ENCODE measurements around the gene M1AP.

Gene M1AP

DNA sequence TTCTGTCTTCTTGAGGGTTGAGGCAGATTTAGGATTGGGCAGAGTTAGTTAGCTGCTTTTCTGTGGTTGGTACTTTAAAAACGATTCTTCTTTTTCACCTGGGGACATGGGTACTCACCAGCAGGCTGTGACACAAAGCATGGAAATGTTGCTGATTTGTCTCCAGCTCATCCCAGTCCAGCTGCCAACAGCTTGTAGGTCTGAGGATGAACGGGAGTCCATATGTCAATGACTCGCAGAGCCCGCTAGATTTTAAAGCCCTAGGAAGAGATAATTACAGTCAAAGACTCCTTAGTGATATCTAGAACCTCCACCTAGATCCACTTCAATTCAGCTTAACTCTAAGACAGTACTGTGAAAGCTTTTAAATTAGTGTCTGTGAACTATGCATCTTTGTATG lies 72.8 kb downstream of the M1AP start:
- TF ChIP-seq, protein P1, sequence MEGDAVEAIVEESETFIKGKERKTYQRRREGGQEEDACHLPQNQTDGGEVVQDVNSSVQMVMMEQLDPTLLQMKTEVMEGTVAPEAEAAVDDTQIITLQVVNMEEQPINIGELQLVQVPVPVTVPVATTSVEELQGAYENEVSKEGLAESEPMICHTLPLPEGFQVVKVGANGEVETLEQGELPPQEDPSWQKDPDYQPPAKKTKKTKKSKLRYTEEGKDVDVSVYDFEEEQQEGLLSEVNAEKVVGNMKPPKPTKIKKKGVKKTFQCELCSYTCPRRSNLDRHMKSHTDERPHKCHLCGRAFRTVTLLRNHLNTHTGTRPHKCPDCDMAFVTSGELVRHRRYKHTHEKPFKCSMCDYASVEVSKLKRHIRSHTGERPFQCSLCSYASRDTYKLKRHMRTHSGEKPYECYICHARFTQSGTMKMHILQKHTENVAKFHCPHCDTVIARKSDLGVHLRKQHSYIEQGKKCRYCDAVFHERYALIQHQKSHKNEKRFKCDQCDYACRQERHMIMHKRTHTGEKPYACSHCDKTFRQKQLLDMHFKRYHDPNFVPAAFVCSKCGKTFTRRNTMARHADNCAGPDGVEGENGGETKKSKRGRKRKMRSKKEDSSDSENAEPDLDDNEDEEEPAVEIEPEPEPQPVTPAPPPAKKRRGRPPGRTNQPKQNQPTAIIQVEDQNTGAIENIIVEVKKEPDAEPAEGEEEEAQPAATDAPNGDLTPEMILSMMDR (IDR thresholded peaks at IDR 0.05; ENCODE audit: low read depth, low read length), result no peak
- DNase-seq (ENCODE audit: extremely low read depth, low read depth), result no peak

DNA sequence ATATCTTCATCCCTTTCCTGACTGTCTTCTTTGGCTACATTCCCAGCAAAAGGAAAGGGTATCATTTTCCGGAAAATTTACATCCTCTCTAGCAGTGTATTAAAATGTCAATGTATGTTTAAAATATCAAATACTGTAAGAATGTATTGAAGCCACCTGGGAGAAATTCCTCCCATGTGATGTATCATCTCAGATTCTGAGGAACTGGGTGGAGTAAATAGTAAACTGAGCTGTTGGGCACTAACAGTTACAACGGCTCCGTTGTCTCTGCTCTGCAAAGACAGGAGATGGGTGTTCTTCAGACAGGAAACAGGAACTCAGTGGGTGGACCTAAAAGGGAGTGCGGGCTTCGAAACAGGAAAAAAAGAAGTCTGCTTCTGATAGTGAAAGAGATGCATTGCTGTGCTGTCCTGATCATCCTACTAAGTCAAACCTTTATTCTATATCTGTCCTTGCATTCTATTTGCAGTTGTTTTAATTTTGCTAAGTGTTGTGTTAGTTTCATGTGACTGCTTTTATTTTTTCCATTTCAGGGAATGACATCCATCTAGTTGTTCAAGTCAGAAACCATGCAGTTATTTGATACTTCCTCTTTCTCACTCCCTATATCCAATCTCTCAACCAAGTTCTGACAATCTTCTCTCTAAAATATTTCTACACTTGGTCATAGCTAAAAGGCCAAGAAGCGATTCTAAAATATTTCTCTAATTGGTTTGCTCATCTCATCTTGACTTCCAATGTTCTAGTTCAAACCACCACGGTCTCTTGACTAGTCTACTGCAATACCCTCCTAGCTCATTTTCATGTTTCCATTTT lies 74.2 kb downstream of the M1AP start:
- no peak for DNase-seq (ENCODE audit: extremely low read depth, low read depth)
- TF ChIP-seq, protein P1 (IDR thresholded peaks at IDR 0.05; ENCODE audit: low read depth, low read length), result no peak

DNA sequence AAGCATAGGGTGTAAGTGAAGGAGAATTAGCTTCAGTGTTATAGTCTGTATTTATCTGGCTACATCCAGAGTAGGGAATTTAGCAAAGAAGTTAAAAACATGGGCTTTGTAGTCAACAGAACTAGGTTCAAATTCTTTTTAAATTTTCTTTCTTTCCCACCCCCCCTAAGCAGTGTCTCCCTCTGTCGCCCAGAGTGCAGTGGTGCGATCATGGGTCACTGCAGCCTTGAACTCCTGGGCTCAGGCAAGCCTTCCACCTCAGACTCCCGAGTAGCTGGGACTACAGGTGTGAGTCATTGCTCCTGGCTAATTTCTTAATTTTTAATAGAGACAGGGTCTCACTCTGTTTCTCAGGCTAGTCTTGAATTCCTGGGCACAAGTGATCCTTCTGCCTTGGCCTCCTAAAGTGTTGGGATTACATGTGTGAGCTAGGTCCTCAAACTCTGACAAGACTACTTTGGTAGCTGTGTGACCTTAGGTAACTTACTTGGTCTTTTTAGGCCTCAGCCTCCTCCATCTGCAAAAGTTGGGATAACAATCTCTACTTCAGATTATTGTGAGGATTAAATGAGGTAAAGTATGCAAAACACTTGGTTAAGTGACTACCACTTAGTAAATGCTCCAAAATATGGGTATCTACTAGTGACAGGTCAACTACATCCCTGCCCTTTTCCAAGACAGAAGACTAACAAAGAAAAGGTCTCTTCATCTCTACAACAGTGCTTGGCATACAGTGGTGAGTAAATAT lies 75.8 kb downstream of the M1AP start:
- DNase-seq (ENCODE audit: extremely low read depth, low read depth), result no peak

DNA sequence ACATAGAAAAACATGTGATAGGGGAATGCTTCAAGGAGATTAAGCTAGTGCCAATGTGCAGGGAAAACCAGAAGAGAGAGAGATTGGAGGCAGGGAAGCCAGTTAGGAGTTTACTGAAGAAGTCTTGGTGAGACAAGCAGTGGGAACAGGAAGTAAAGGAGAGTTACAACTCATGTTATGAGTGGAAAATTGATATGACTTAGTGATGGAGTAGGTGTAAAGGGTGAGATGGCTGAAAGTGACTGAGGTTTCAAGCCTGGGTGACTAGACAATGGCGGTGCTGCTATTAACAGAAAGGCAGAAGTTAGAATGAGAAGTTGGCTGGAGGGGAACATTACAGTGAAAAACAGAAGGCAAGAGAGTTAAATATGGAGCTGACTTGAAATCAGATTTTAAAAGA lies 77.1 kb downstream of the M1AP start:
- DNase-seq (ENCODE audit: extremely low read depth, low read depth), result no peak
- TF ChIP-seq, protein P1 (IDR thresholded peaks at IDR 0.05; ENCODE audit: low read depth, low read length), result no peak

More for the DNA sequence above, 75.8 kb downstream of the M1AP start:
- TF ChIP-seq, protein P1 (IDR thresholded peaks at IDR 0.05; ENCODE audit: low read depth, low read length), result no peak

DNA sequence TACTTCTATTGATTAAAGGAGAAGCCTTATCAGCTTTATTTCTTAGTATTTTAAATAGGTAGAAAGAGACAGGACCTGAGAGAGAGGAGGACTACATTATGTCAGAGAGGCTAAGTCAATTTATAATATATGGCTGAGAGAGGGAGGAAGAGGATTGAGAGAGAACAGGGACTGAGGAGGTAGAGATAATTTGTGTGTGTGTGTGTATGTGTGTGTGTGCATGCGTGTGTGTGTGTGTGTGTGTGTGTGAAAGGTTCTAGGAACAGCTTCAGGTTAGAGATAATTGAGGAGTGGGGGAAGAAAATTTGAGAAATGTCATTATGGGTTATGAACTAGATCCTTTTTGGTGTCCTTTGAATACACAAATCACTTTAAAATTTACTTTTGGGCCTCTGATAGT lies 78.4 kb downstream of the M1AP start:
- TF ChIP-seq, protein P1 (IDR thresholded peaks at IDR 0.05; ENCODE audit: low read depth, low read length), result no peak

DNA sequence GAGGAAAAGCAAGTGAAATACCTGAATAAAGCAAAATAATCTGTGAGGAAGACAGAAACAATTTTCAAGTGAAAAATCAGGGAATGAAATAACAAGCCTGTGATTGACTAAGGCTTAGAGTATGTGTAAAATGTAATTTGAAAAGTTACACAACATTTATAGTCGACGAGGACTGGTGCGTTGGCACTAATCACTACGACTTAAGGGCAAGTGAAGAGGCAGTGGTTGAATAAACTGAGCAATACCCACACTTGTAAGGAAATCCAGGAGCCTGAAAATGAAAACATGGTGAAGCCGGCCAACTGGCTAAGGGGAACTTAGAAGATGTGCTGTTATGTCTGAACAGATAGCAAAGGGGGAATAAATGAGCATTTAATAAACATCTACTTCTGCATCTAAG lies 80.2 kb downstream of the M1AP start:
- peak; percentile 65 for DNase-seq (ENCODE audit: extremely low read depth, low read depth)
- TF ChIP-seq, protein P1 (IDR thresholded peaks at IDR 0.05; ENCODE audit: low read depth, low read length), result no peak

More for the DNA sequence above, 78.4 kb downstream of the M1AP start:
- DNase-seq (ENCODE audit: extremely low read depth, low read depth), result no peak

DNA sequence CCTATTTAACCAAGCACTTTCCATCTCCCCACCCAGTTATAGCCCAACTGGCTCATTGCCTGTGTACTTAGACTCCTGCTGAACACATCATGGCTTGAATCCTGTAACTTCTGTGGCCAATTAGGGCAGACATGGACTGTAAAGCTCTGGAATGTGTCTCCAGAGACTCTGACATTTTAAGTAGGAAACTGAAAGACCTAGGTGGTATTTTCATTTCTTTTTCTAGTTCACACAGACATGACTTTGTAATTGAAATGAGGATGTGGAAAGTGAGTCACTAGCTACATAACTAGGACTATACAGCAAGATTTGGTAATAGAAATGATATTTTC lies 81.4 kb downstream of the M1AP start:
- TF ChIP-seq, protein P1 (IDR thresholded peaks at IDR 0.05; ENCODE audit: low read depth, low read length), result no peak
- DNase-seq (ENCODE audit: extremely low read depth, low read depth), result peak; percentile 91

Data from AG09319 (cell line).